Stomach smooth muscle (tissue), 2 donors: ENCODE measurements around the gene GNLY.

Source experiments
- H3K27ac ChIP-seq: one replicate; pipeline ENCODE4 v1.7.0; 2013; ENCODE audit warnings: mild to moderate bottlenecking, low read length, inconsistent platforms
- H3K27me3 ChIP-seq, 2 donors: one replicate each; pipeline ENCODE4 v1.7.0; 2013; ENCODE audit warnings: low read length in 2 of 2; ENCODE audit not compliant: insufficient read depth in 2 of 2, control insufficient read depth in 1 of 2
- H3K36me3 ChIP-seq, 2 donors: one replicate each; pipeline ENCODE4 v1.7.0; 2013; ENCODE audit warnings: low read length in 2 of 2; ENCODE audit not compliant: control insufficient read depth in 2 of 2, insufficient read depth in 2 of 2
- H3K4me1 ChIP-seq: one replicate; pipeline ENCODE4 v1.7.0; 2013; ENCODE audit warnings: low read length; ENCODE audit not compliant: control insufficient read depth, insufficient read depth
- H3K4me3 ChIP-seq, 2 donors: one replicate each; pipeline ENCODE4 v1.7.0; 2013; ENCODE audit warnings: low read length in 2 of 2
- H3K9ac ChIP-seq, 2 donors: one replicate each; pipeline ENCODE4 v1.7.0; 2013; ENCODE audit warnings: low read length in 2 of 2, mild to moderate bottlenecking in 1 of 2
- H3K9me3 ChIP-seq, 2 donors: one replicate each; pipeline ENCODE4 v1.7.0; 2013; ENCODE audit warnings: low read length in 2 of 2; ENCODE audit not compliant: control insufficient read depth in 2 of 2
- donor health status: healthy.
- donor health status: Pancreatic carcinoma.

The GNLY gene

DNA sequence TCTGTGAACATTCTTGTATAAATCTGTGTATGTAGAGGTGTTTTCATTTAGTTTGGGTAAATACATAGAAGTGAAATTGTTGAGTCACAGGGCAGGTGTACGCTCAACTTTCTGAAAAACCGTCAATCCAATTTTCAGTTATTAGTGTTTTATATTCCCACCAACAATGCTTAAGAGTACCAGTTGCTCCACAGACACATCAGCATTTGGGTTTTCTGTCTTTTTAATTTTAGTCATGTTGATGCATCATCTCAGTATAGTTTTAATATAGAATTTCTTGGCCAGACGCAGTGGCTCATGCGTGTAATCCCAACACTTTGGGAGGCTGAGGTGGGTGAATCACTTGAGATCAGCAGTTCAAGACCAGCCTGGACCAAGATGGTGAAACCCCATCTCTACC is 3.2 kb upstream of the GNLY start:
- Histone ChIP-seq H3K4me3 (no peak overlapping the region), H3K36me3 (no peaks in the 10 kb centered on the region), H3K27ac (no peak overlapping the region), H3K4me1 (no peaks in the 10 kb centered on the region), H3K27me3 (peaks cover 0 to 9% of the 10 kb centered on the region in 2 donors), H3K9me3 (no peaks in the 10 kb centered on the region), H3K9ac (no peak overlapping the region)

DNA sequence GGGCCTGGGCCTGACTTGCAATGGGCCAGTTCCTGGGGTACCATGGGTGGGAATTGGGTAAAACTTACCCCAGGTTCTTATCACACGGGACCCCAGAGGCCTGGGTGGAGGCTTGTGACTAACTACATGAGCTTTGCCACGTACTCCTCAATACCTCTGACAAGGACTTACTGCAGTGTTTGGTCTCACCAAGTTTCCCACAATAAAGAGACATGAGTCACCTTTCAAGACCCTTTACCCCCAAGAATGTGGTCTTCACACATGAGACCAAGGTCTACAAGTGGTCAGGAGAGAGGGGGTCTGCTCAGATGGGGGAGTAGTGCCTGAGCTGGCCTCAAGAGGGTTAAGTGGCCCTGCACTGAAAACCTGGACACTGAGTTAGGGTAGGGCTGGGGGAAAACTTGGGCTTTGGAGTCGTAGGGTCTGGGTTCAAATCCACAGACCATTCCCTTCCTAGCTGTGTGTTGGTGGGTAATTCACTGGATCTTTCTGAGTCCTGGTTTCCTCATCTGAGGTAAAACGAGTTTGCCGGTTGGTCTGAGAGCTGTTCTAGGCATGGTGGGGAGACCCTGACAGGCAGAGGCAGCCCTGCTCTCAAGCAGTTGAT is 2.0 kb upstream of the GNLY start:
- Histone ChIP-seq H3K9ac (no peak overlapping the region), H3K27me3 (peaks cover under 1 to 9% of the 10 kb centered on the region in 2 donors), H3K36me3 (no peaks in the 10 kb centered on the region), H3K4me1 (no peaks in the 10 kb centered on the region), H3K9me3 (no peaks in the 10 kb centered on the region), H3K4me3 (no peak overlapping the region), H3K27ac (no peak overlapping the region)

DNA sequence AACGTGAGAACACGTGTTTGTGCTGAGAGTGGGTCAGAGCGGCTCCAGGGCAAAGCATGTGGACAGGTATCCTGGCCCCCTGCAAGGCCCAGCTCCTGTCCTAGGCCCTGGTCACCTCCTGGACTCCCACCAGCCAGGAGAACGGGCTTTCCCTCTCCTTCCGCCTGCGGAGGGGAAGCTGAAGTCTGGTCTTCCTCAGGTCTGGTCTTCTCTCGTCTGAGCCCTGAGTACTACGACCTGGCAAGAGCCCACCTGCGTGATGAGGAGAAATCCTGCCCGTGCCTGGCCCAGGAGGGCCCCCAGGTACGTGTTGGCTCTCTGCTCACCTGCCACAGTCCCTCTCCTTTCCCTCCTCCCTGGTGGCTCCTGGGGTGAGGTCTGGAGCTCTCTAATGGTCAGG is 963 bp downstream of the GNLY start:
- Histone ChIP-seq H3K4me3 (no peak overlapping the region), H3K36me3 (no peaks in the 10 kb centered on the region), H3K4me1 (no peaks in the 10 kb centered on the region), H3K27me3 (peaks cover 4 to 9% of the 10 kb centered on the region in 2 donors), H3K9ac (no peak overlapping the region), H3K27ac (no peak overlapping the region), H3K9me3 (no peaks in the 10 kb centered on the region)

DNA sequence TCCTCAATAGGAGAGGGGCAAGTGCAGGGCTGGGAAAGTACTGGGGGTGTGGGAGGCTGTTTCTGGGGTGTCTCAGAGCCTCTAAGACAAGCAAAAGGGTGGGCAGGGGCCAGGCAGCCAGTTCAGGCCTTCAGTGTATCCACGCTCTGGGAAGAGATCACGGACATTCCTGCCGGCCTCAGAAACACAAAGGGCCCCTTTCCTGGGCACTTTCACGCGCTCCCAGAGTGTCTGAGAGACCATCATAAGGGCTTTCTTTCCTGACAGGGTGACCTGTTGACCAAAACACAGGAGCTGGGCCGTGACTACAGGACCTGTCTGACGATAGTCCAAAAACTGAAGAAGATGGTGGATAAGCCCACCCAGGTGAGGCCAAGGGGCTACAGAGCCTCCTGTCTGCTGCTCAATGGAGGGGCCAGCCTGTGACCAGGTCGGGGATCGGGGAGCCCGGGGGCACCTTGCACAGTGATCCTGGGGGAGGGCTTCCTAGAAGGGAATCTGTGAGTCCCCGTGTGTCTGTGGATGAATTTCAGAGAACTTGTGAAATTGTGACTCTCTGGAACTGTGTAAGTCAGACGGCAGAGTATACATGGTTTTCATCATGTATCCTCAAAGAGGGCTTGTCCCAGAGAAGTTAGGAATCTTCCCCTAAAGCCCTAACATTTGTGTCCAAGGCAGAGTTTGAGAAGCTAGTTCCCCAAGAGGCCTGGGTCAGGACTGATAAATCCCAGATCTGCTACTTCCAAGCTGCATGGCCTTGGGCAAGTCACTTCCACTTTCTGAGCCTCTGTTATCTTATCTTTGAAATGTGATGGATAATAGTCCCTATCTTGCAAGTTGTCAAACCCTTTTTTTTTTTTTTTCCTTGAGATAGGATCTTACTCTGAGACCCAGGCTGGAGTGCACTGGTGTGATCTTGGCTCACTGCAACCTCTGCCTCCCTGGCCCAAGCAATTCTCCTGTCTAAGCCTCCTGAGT is 1.8 kb downstream of the GNLY start:
- H3K36me3 ChIP-seq: no peaks in the 10 kb centered on the region
- no peaks in the 10 kb centered on the region for H3K9me3 ChIP-seq
- peaks cover 4 to 9% of the 10 kb centered on the region in 2 donors for H3K27me3 ChIP-seq
- H3K4me1 ChIP-seq: no peaks in the 10 kb centered on the region
- H3K27ac ChIP-seq: no peak overlapping the region
- H3K9ac ChIP-seq: no peak overlapping the region
- H3K4me3 ChIP-seq: no peak overlapping the region

DNA sequence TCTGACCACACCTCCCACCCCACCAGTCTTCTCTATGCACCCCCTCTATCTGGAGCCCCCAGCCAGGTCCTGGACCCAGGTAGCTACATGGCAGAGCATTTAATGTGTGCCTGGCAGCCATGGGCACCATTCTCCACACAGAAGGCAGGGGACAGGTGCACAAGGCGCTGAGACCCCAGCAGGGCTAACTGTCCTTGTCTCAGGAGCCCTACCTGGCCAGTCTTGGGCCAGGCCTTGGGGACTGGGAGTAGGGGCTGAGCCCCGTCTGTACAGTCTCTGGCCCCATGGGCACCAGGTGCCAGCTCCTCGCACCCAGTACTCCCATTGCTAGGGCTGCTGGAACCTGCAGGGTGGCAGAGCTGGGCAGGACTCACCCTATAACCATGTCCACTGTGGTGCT is 2.9 kb downstream of the GNLY start:
- Histone ChIP-seq H3K9ac (no peak overlapping the region), H3K4me1 (no peaks in the 10 kb centered on the region), H3K4me3 (no peak overlapping the region), H3K27me3 (peaks cover 4 to 8% of the 10 kb centered on the region in 2 donors), H3K9me3 (no peaks in the 10 kb centered on the region), H3K27ac (no peak overlapping the region), H3K36me3 (no peaks in the 10 kb centered on the region)

DNA sequence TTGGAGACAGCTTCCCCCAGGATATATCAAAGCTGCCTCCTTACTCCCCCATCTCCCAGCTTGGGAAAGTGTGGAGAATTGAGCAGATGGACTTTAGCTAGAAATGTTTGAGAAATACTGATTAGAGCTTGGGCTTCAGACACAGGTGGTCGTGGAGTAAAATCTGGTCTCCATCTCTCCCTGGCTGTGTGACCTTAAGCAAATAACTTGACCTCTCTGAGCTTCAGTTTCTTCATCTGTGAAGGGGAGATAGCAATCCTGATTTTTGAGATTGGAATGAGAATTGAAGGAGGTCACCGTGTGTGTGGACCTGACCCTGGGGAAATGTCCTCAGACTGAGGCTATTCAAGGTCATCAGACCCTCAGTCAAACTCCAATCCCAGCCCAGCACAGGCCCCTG is 3.6 kb downstream of the GNLY start:
- Histone ChIP-seq H3K9ac (no peak overlapping the region), H3K4me1 (no peaks in the 10 kb centered on the region), H3K27me3 (peaks cover 4 to 5% of the 10 kb centered on the region in 2 donors), H3K9me3 (no peaks in the 10 kb centered on the region), H3K27ac (no peak overlapping the region), H3K36me3 (no peaks in the 10 kb centered on the region), H3K4me3 (no peak overlapping the region)

DNA sequence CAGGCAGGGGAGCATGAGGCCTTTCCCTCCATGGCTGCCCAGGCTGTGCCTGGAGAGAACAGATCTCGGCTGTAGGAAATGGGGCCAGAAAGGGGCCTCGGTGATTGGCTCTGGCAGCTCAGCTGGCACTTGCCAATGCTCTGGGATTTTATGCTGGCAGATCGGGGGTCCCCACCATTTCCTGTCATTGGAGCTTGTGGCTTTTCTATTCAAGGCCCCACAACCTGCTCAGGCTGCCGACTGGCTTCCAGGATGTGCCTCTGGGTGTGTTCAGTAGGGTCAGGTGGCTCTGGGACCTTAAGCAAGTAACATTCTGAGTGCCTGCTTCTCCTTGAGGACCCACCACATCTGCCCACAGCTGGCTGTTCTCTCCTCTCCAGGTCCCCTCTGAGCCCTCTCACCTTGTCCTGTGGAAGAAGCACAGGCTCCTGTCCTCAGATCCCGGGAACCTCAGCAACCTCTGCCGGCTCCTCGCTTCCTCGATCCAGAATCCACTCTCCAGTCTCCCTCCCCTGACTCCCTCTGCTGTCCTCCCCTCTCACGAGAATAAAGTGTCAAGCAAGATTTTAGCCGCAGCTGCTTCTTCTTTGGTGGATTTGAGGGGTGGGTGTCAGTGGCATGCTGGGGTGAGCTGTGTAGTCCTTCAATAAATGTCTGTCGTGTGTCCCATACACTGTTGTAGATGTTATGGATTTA is 4.2 kb downstream of the GNLY start:
- H3K9me3 ChIP-seq: no peaks in the 10 kb centered on the region
- no peak overlapping the region for H3K9ac ChIP-seq
- no peaks in the 10 kb centered on the region for H3K4me1 ChIP-seq
- H3K27ac ChIP-seq: no peak overlapping the region
- H3K36me3 ChIP-seq: no peaks in the 10 kb centered on the region
- H3K4me3 ChIP-seq: no peak overlapping the region
- peaks cover 4 to 5% of the 10 kb centered on the region in 2 donors for H3K27me3 ChIP-seq

DNA sequence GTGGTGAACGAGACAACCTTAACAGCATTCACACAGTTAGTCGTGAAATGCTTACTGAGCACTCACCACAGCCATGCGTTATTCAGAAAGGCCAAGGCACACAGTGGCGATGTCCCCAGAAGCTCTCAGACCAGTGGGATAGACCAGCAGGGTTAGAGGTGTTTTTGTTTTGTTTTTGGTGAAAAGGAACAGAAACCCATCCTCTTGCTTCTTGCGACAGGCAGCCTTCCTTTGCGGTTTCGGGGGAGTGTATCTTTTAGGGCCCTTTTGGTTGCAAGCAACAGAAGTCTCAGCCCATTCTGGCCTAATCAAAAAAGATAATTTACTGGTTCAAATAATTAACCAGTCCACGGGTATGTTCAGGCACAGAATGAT is 4.7 kb downstream of the GNLY start:
- Histone ChIP-seq H3K4me1 (no peaks in the 10 kb centered on the region), H3K9ac (no peak overlapping the region), H3K36me3 (no peaks in the 10 kb centered on the region), H3K27me3 (peaks cover 4 to 5% of the 10 kb centered on the region in 2 donors), H3K27ac (no peak overlapping the region), H3K4me3 (no peak overlapping the region), H3K9me3 (no peaks in the 10 kb centered on the region)

DNA sequence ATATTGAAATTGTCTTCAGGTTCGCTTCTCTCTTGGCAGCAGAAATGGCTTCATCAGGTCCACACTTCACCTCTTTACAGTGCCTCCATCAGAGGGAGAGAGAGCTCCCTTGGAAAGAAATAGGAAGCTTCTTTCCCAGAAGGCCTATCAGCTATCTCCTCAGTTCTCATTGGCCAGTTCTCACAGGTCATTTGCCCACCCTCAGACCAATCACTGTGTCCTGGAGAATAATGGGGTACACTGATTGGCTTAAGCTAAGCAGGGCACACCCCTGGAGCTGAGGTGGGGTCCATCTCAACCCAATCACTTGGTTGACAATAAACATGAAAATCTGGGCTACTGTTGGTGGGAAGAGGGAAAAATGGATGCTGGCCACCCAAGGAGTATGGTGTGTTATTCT is 5.2 kb downstream of the GNLY start:
- no peaks in the 10 kb centered on the region for H3K36me3 ChIP-seq
- no peaks in the 10 kb centered on the region for H3K4me1 ChIP-seq
- no peak overlapping the region for H3K27ac ChIP-seq
- no peak overlapping the region for H3K4me3 ChIP-seq
- H3K27me3 ChIP-seq: peaks cover 4 to 5% of the 10 kb centered on the region in 2 donors
- H3K9me3 ChIP-seq: no peaks in the 10 kb centered on the region
- no peak overlapping the region for H3K9ac ChIP-seq

DNA sequence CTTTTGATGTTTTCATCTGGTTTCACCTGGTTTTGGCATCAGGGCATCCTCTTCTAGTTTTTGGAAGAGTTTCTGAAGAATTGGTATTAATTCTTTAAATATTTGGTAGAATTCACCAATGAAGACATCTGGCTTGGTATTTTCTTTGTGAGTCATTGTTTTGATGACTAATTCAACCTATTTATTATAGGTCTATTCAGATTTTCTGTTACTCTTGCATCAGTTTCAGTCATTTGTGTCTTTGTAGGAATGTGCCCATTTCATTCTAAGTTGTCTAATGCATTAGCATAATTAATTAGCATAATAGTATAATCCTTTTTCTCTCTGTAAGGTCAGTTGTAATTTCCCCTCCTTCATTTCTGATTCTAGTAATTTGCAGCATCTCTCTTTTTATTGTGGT is 8.0 kb downstream of the GNLY start:
- Histone ChIP-seq H3K9me3 (no peaks in the 10 kb centered on the region), H3K27ac (no peak overlapping the region), H3K9ac (no peak overlapping the region), H3K4me1 (no peaks in the 10 kb centered on the region), H3K36me3 (no peaks in the 10 kb centered on the region), H3K27me3 (peaks cover 0 to 3% of the 10 kb centered on the region in 2 donors), H3K4me3 (no peak overlapping the region)
